K562 (cell line): ENCODE results near the gene PDCD10. TPM values are rescaled to one million over a fixed set of nuclear protein-coding genes. Genes with fewer than 3 reads are reported as not detected.

Experiments
- NFATC3 ChIP-seq: fragments of 450-650 bp; IDR thresholded peaks from 2 replicates; pipeline ENCODE4 v1.6.1; 2017; ENCODE audit warnings: mild to moderate bottlenecking
- TEAD4 ChIP-seq, 2 experiments: sonication (generic) in 1 of 2; formaldehyde crosslinking in 1 of 2; IDR thresholded peaks; 2 replicates each; pipeline versions ENCODE4 v1.6.1 to v1.8.0; 2012 to 2022; ENCODE audit warnings: borderline replicate concordance in 1 of 2, inconsistent platforms in 1 of 2, low read length in 1 of 2, mild to moderate bottlenecking in 1 of 2, missing genetic modification reagents in 1 of 2
- polyA plus RNA-seq, 8 experiments: library from polyadenylated mRNA; depleted of rRNA in 4 of 8; stranded (reverse) in 5 of 8; unstranded in 3 of 8; fragments of >200 nt; fragmentation: Nextera tagmentation in 2 of 8; fragmentation: Illumina TruSeq in 1 of 8; extraction: Ambion mirVana in 2 of 8; extraction: Trizol in 1 of 8; gene quantifications; 2 replicates each; pipeline versions ENCODE4 v1.2.1 to v1.2.3, GENCODE V29; 2011 to 2014; ENCODE audit warnings: inconsistent platforms in 1 of 8, missing spikeins in 1 of 8
- total RNA-seq, 7 experiments: library from RNA; depleted of rRNA in 6 of 7; stranded (reverse); fragments of >200 nt in 6 of 7; fragmentation: Illumina TruSeq in 2 of 7; extraction: Trizol in 2 of 7; gene quantifications; 2 replicates each; pipeline versions ENCODE4 v1.2.1 to v1.2.3, GENCODE V29; 2011 to 2021; ENCODE audit warnings: low replicate concordance in 1 of 7
- TF ChIP-seq, protein P1 (sequence below): sonication (generic); formaldehyde crosslinking; IDR thresholded peaks from 2 replicates; pipeline ENCODE4 v1.8.1; 2023; ENCODE audit warnings: missing genetic modification reagents, mild to moderate bottlenecking, borderline replicate concordance
- TF ChIP-seq, protein P2 (sequence below): sonication (generic); IDR thresholded peaks from 2 replicates; pipeline ENCODE4 v1.6.1; 2016
- TF ChIP-seq, protein P3 (sequence below): fragments of 250-450 bp; sonication (Bioruptor Pico); IDR thresholded peaks from 2 replicates; pipeline ENCODE4 v1.8.0; 2022; ENCODE audit warnings: inconsistent platforms, mild to moderate bottlenecking, moderate library complexity, borderline replicate concordance

The PDCD10 gene
- total and polyA plus RNA-seq, 9 of the 15 experiments (the other 6 are each of a cell fraction or from before 2014, with no cell fraction given): 121 to 476 (median 232) TPM

DNA sequence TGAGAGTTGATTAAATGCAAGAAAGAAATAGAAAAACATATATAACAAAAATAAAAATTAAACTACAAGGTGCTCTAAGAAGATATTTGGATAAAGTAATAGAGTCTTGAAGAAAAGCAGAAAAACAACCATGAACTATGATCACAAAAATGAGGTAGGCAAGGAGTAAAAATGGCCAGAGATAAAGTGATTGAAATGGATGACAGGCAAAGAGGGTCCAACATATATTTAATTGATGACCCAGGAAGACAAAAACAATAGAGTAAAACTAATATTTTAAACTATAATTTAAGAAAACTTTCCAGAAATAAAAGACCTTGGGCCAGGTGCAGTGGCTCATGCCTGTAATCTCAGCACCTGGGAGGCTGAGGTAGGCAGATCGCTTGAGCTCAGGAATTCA lies 58.8 kb downstream of the PDCD10 start (continued):
- TF ChIP-seq, protein P1, sequence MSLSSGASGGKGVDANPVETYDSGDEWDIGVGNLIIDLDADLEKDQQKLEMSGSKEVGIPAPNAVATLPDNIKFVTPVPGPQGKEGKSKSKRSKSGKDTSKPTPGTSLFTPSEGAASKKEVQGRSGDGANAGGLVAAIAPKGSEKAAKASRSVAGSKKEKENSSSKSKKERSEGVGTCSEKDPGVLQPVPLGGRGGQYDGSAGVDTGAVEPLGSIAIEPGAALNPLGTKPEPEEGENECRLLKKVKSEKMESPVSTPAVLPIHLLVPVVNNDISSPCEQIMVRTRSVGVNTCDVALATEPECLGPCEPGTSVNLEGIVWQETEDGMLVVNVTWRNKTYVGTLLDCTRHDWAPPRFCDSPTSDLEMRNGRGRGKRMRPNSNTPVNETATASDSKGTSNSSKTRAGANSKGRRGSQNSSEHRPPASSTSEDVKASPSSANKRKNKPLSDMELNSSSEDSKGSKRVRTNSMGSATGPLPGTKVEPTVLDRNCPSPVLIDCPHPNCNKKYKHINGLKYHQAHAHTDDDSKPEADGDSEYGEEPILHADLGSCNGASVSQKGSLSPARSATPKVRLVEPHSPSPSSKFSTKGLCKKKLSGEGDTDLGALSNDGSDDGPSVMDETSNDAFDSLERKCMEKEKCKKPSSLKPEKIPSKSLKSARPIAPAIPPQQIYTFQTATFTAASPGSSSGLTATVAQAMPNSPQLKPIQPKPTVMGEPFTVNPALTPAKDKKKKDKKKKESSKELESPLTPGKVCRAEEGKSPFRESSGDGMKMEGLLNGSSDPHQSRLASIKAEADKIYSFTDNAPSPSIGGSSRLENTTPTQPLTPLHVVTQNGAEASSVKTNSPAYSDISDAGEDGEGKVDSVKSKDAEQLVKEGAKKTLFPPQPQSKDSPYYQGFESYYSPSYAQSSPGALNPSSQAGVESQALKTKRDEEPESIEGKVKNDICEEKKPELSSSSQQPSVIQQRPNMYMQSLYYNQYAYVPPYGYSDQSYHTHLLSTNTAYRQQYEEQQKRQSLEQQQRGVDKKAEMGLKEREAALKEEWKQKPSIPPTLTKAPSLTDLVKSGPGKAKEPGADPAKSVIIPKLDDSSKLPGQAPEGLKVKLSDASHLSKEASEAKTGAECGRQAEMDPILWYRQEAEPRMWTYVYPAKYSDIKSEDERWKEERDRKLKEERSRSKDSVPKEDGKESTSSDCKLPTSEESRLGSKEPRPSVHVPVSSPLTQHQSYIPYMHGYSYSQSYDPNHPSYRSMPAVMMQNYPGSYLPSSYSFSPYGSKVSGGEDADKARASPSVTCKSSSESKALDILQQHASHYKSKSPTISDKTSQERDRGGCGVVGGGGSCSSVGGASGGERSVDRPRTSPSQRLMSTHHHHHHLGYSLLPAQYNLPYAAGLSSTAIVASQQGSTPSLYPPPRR (CRISPR knock-in tag): no peak
- TF ChIP-seq TEAD4 (IDR thresholded peaks at IDR 0.05; ENCODE audit: low read length) (no peak), TEAD4 (CRISPR knock-in tag; IDR thresholded peaks at IDR 0.05; ENCODE audit: borderline replicate concordance) (no peak), NFATC3 (no peak)
- TF ChIP-seq, protein P2, sequence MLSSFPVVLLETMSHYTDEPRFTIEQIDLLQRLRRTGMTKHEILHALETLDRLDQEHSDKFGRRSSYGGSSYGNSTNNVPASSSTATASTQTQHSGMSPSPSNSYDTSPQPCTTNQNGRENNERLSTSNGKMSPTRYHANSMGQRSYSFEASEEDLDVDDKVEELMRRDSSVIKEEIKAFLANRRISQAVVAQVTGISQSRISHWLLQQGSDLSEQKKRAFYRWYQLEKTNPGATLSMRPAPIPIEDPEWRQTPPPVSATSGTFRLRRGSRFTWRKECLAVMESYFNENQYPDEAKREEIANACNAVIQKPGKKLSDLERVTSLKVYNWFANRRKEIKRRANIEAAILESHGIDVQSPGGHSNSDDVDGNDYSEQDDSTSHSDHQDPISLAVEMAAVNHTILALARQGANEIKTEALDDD: no peak
- TF ChIP-seq, protein P3, sequence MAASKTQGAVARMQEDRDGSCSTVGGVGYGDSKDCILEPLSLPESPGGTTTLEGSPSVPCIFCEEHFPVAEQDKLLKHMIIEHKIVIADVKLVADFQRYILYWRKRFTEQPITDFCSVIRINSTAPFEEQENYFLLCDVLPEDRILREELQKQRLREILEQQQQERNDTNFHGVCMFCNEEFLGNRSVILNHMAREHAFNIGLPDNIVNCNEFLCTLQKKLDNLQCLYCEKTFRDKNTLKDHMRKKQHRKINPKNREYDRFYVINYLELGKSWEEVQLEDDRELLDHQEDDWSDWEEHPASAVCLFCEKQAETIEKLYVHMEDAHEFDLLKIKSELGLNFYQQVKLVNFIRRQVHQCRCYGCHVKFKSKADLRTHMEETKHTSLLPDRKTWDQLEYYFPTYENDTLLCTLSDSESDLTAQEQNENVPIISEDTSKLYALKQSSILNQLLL (CRISPR knock-in tag): no peak
